ENCODE measurements around the gene ZSWIM3. TPM values are rescaled to one million over a fixed set of nuclear protein-coding genes. Genes with fewer than 3 reads are reported as not detected.

The ZSWIM3 gene
- total and polyA plus RNA-seq, 2 of the 13 experiments (the other 11 are each of a cell fraction or from before 2014, with no cell fraction given) = 5.2 to 5.8 TPM

- no peak for TF ChIP-seq GLMP (CRISPR knock-in tag; IDR thresholded peaks at IDR 0.05; ENCODE audit: borderline replicate concordance)
- TF ChIP-seq PCBP2 (optimal IDR thresholded peaks at IDR 0.05; ENCODE audit: low read depth, low read length, poor library complexity, severe bottlenecking) = no peak
- TF ChIP-seq NAIF1 (CRISPR knock-in tag; IDR thresholded peaks at IDR 0.05; ENCODE audit: borderline replicate concordance) = peak; percentile 88; the same call in 1 of the 2 replicates
- no peak for TF ChIP-seq NPAS2 (CRISPR knock-in tag; IDR thresholded peaks at IDR 0.05; ENCODE audit: borderline replicate concordance)
- no peak for TF ChIP-seq ZNF670 (CRISPR knock-in tag; IDR thresholded peaks at IDR 0.05; ENCODE audit: borderline replicate concordance)
- TF ChIP-seq HNRNPH1 (optimal IDR thresholded peaks at IDR 0.05; ENCODE audit: low read depth, low read length) = no peak
- TF ChIP-seq ZNF530 (CRISPR knock-in tag; IDR thresholded peaks at IDR 0.05; ENCODE audit: low read depth) = no peak
- peak; percentile 79 for TF ChIP-seq ARNT2 (CRISPR knock-in tag; IDR thresholded peaks at IDR 0.05; ENCODE audit: low read depth)
- TF ChIP-seq NKX3-1 (CRISPR knock-in tag; IDR thresholded peaks at IDR 0.05) = no peak; the same call in 1 of the 2 replicates
- peak; percentile 89 for TF ChIP-seq HIVEP1 (CRISPR knock-in tag; IDR thresholded peaks at IDR 0.05)
- peak; percentile 77 for TF ChIP-seq ATF1 (CRISPR knock-in tag; IDR thresholded peaks at IDR 0.05)
- peak; percentile 26; the same call in 1 of the 2 replicates for TF ChIP-seq FOXK2 (IDR thresholded peaks at IDR 0.05)
- 0 out of 2 replicates have a peak, but pooled peaks have one; percentile 59 for TF ChIP-seq ZBTB42 (CRISPR knock-in tag; IDR thresholded peaks at IDR 0.05)
- TF ChIP-seq ZNF737 (CRISPR knock-in tag; IDR thresholded peaks at IDR 0.05; ENCODE audit: borderline replicate concordance) = peak; percentile 82; the same call in 1 of the 2 replicates
- peak; percentile 40 for TF ChIP-seq TCF7 (IDR thresholded peaks at IDR 0.05; ENCODE audit: low read depth)
- TF ChIP-seq DZIP1 (CRISPR knock-in tag; IDR thresholded peaks at IDR 0.05) = no peak
- peak; percentile 88; the same call in 1 of the 2 replicates for TF ChIP-seq KLF12 (CRISPR knock-in tag; IDR thresholded peaks at IDR 0.05; ENCODE audit: borderline replicate concordance)
- no peak for TF ChIP-seq PLRG1 (conservative IDR thresholded peaks at IDR 0.05)
- no peak for TF ChIP-seq NFRKB (IDR thresholded peaks at IDR 0.05)
- TF ChIP-seq ZBTB37 (CRISPR knock-in tag; IDR thresholded peaks at IDR 0.05) = 0 out of 2 replicates have a peak, but pooled peaks have one; percentile 63
- TF ChIP-seq NBN (conservative IDR thresholded peaks at IDR 0.05) = no peak
- TF ChIP-seq ZNF256 (CRISPR knock-in tag; conservative IDR thresholded peaks at IDR 0.05) = no peak
- TF ChIP-seq ZNF337 (CRISPR knock-in tag; IDR thresholded peaks at IDR 0.05; ENCODE audit: borderline replicate concordance, low read depth) = 0 out of 2 replicates have a peak, but pooled peaks have one; percentile 42
- TF ChIP-seq TBX2 (CRISPR knock-in tag; IDR thresholded peaks at IDR 0.05; ENCODE audit: borderline replicate concordance) = peak; percentile 95
- peak; percentile 90 for TF ChIP-seq ZNF350 (CRISPR knock-in tag; IDR thresholded peaks at IDR 0.05; ENCODE audit: borderline replicate concordance, low read depth)
- TF ChIP-seq ZNF703 (CRISPR knock-in tag; IDR thresholded peaks at IDR 0.05; ENCODE audit: borderline replicate concordance) = peak; percentile 57; the same call in 1 of the 2 replicates
Measured at GRCh38 chr20:45927071-45927878, 69.9 kb downstream of the ZSWIM3 start (continued).

All from HepG2 (cell line).